A549 (cell line): ENCODE data around the gene OR10S1. TPM values are rescaled to one million over a fixed set of nuclear protein-coding genes. Genes with fewer than 3 reads are reported as not detected.

Source experiments
- ATAC-seq, 2 experiments: fragments of 200-7000 bp in 1 of 2; fragments of >200 bp in 1 of 2; cut with Nextera tagmentation in 1 of 2; cut with Tn5 transposase in 1 of 2; 3 replicates each; pipeline versions ENCODE4 v1.8.0 to v1.9.1; 2018 to 2020; ENCODE audit warnings: mild to moderate bottlenecking in 1 of 2, moderate library complexity in 1 of 2
- CTCF ChIA-PET: fragments of 300-600 bp; sonication (Branson Sonifier 250); formaldehyde crosslinking; extraction: SDS; loops from one replicate; lab custom pipeline; 2021; ENCODE audit warnings: antibody characterized with exemption, inconsistent platforms; lab: Yijun Ruan, JAX
- POLR2A ChIA-PET: fragments of 350-600 bp; formaldehyde crosslinking; extraction: SDS; loops from one replicate; lab custom pipeline; 2021; ENCODE audit warnings: antibody characterized with exemption, inconsistent platforms; lab: Yijun Ruan, JAX
- DNase-seq, 2 experiments: peaks; one replicate each; pipeline versions ENCODE4 v3.0.0 to v3.0.0-alpha.2; 2011 to 2016; ENCODE audit warnings: low read depth in 1 of 2, low spot score in 1 of 2
- FAIRE-seq: peaks from 2 replicates; lab custom pipeline; 2011; peaks lifted over from hg19 to GRCh38; lab: Jason Lieb, UNC
- H3K27ac ChIP-seq, 2 experiments: fragments of >200 bp; sonication (Bioruptor Twin); formaldehyde crosslinking; 3 replicates each; pipeline ENCODE4 v1.5.1; 2016 to 2017
- H3K4me1 ChIP-seq: fragments of >200 bp; sonication (Bioruptor Twin); formaldehyde crosslinking; 3 replicates; pipeline ENCODE4 v1.6.1; 2016
- H3K4me2 ChIP-seq: fragments of >200 bp; sonication (Bioruptor Twin); formaldehyde crosslinking; 3 replicates; pipeline ENCODE4 v1.6.1; 2016
- H3K4me3 ChIP-seq: fragments of >200 bp; sonication (Bioruptor Twin); formaldehyde crosslinking; 3 replicates; pipeline ENCODE4 v1.5.1; 2016
- H3K9me3 ChIP-seq: fragments of >200 bp; sonication (Bioruptor Twin); formaldehyde crosslinking; 3 replicates; pipeline ENCODE4 v1.6.1; 2016
- ATOH8 ChIP-seq: fragments of 250-450 bp; sonication (Bioruptor Pico); IDR thresholded peaks from 2 replicates; pipeline ENCODE4 v1.5.0; 2020; ENCODE audit warnings: low read depth, mild to moderate bottlenecking, moderate library complexity
- BHLHE40 ChIP-seq: IDR thresholded peaks from 2 replicates; pipeline ENCODE4 v1.6.1; 2012; ENCODE audit warnings: low read depth, low read length, inconsistent platforms
- CBX2 ChIP-seq: fragments of 200-600 bp; sonication (generic); IDR thresholded peaks from 2 replicates; pipeline ENCODE4 v1.6.1; 2016; ENCODE audit warnings: low read depth, mild to moderate bottlenecking, borderline replicate concordance
- CHD4 ChIP-seq: fragments of 200-600 bp; sonication (generic); IDR thresholded peaks from 2 replicates; pipeline ENCODE4 v1.6.1; 2016; ENCODE audit warnings: antibody characterized with exemption, mild to moderate bottlenecking, borderline replicate concordance
- CTCF ChIP-seq: fragments of >200 bp; sonication (Bioruptor Twin); formaldehyde crosslinking; IDR thresholded peaks from 3 replicates; pipeline ENCODE4 v1.5.1; 2016
- ELK1 ChIP-seq: fragments of 150-350 bp; IDR thresholded peaks from 2 replicates; pipeline ENCODE4 v1.6.1; 2014; ENCODE audit warnings: low read depth, mild to moderate bottlenecking, low read length
- FOSB ChIP-seq: fragments of 250-450 bp; sonication (Bioruptor Pico); IDR thresholded peaks from 2 replicates; pipeline ENCODE4 v1.5.0; 2020; ENCODE audit warnings: mild to moderate bottlenecking, moderate library complexity
- HDAC2 ChIP-seq: fragments of 200-600 bp; sonication (generic); IDR thresholded peaks from 2 replicates; pipeline ENCODE4 v1.6.1; 2016
- HMGXB4 ChIP-seq: fragments of 250-450 bp; sonication (Bioruptor Pico); IDR thresholded peaks from 2 replicates; pipeline ENCODE4 v1.5.0; 2021; ENCODE audit warnings: mild to moderate bottlenecking, moderate library complexity, borderline replicate concordance
- JUN ChIP-seq, 2 experiments: fragments of >200 bp; sonication (Bioruptor Twin); formaldehyde crosslinking; IDR thresholded peaks; 2 replicates in 1 of 2; 3 replicates in 1 of 2; pipeline ENCODE4 v1.6.1; 2016 to 2017
- JUNB ChIP-seq: fragments of >200 bp; sonication (Bioruptor Twin); formaldehyde crosslinking; IDR thresholded peaks from 2 replicates; pipeline ENCODE4 v1.6.1; 2016
- MAZ ChIP-seq: fragments of 150-350 bp; IDR thresholded peaks from 2 replicates; pipeline ENCODE4 v1.6.1; 2014; ENCODE audit warnings: antibody characterized with exemption, low read depth, low read length, borderline replicate concordance
- RARB ChIP-seq: fragments of 250-450 bp; sonication (Bioruptor Pico); IDR thresholded peaks from 2 replicates; pipeline ENCODE4 v1.8.0; 2021; ENCODE audit warnings: mild to moderate bottlenecking, moderate library complexity
- REST ChIP-seq: fragments of 200-600 bp; sonication (generic); IDR thresholded peaks from 2 replicates; pipeline ENCODE4 v1.6.1; 2016; ENCODE audit warnings: antibody characterized with exemption, mild to moderate bottlenecking, moderate library complexity
- USF2 ChIP-seq: fragments of 450-650 bp; IDR thresholded peaks from 2 replicates; pipeline ENCODE4 v1.6.1; 2014; ENCODE audit warnings: antibody characterized with exemption
- WGBS: methylation state at CpG from one replicate; pipeline ENCODE4 v1.1.6; 2017; ENCODE audit errors: missing lambda C conversion rate; 5-methylcytosine and 5-hydroxymethylcytosine counted together
- polyA plus RNA-seq, 4 experiments: library from polyadenylated mRNA; depleted of rRNA in 3 of 4; stranded (reverse); fragments of >200 nt; fragmentation: RNase III in 1 of 4; extraction: RNeasy Plus Mini Kit Qiagen cat#74134 plus additional on column Dnase treatment in 1 of 4; gene quantifications; 2 replicates in 3 of 4; 3 replicates in 1 of 4; pipeline ENCODE4 v1.2.3, GENCODE V29; 2011 to 2017

Gene OR10S1
- polyA plus RNA-seq, 2 of the 4 experiments (the other 2 are of a cell fraction): not detected

GRCh38 chr11:123939317-123939716, 38.3 kb downstream of the OR10S1 start, which contains the start of gene OR4D5:
TSS of gene OR4D5 (plus strand) at chr11:123939617. CDS start at chr11:123939617, 0 bp downstream.
- no peak for FAIRE-seq

More at GRCh38 chr11:123939317-123939716, 38.3 kb downstream of the OR10S1 start, which contains the start of gene OR4D5:
- no peak within 1 kb of the TSS for H3K4me2 ChIP-seq
- no peak for TF ChIP-seq CTCF
- TF ChIP-seq RARB: no peak
- TF ChIP-seq CBX2: no peak
- TF ChIP-seq JUN (IDR thresholded peaks at IDR 0.05): no peak
- no peak for TF ChIP-seq HDAC2
- no peak for TF ChIP-seq ATOH8 (CRISPR knock-in tag)
- no peak for TF ChIP-seq MAZ
- TF ChIP-seq USF2: no peak
- TF ChIP-seq JUNB: no peak
- TF ChIP-seq FOSB (CRISPR knock-in tag): no peak
- TF ChIP-seq ELK1: no peak
- TF ChIP-seq BHLHE40: no peak
- TF ChIP-seq CHD4: no peak
- TF ChIP-seq HMGXB4 (CRISPR knock-in tag): no peak
- no peak for TF ChIP-seq REST
- WGBS: 0% methylated on average over 1 of the region's 1 CpG
- H3K27ac ChIP-seq: no peak within 1 kb of the TSS
- ATAC-seq (no peak), DNase-seq (no peak)
- ChIA-PET CTCF (no interaction called here), POLR2A (no interaction called here)
- H3K4me3 ChIP-seq: no peak within 1 kb of the TSS
- H3K4me1 ChIP-seq: no peaks in the 10 kb centered on the region
- no peaks in the 10 kb centered on the region for H3K9me3 ChIP-seq

Other genes with a start within 250 kb of the OR10S1 start
- 14.2 and 14.4 TPM in 2 replicates for gene ZNF202, start 236.1 kb downstream of the OR10S1 start, polyA plus RNA-seq (2011; rRNA removed)
- gene ZNF202, start 236.1 kb downstream of the OR10S1 start, polyA plus RNA-seq (2017; fragmentation: RNase III; extraction: RNeasy Plus Mini Kit Qiagen cat#74134 plus additional on column Dnase treatment): 10.0 to 12.9 TPM (median 11.9 TPM) in 3 replicates
- gene OR6X1, start 223.3 kb downstream of the OR10S1 start, polyA plus RNA-seq (2011; rRNA removed): not detected in 2 replicates
- not detected in 3 replicates for gene OR6X1, start 223.3 kb downstream of the OR10S1 start, polyA plus RNA-seq (2017; fragmentation: RNase III; extraction: RNeasy Plus Mini Kit Qiagen cat#74134 plus additional on column Dnase treatment)
- not detected in 2 replicates for gene OR6M1, start 171.4 kb downstream of the OR10S1 start, polyA plus RNA-seq (2011; rRNA removed)
- gene OR6M1, start 171.4 kb downstream of the OR10S1 start, polyA plus RNA-seq (2017; fragmentation: RNase III; extraction: RNeasy Plus Mini Kit Qiagen cat#74134 plus additional on column Dnase treatment): not detected in 3 replicates
- gene TMEM225, start 92.1 kb downstream of the OR10S1 start, polyA plus RNA-seq (2011; rRNA removed): not detected in 2 replicates
- not detected in 3 replicates for gene TMEM225, start 92.1 kb downstream of the OR10S1 start, polyA plus RNA-seq (2017; fragmentation: RNase III; extraction: RNeasy Plus Mini Kit Qiagen cat#74134 plus additional on column Dnase treatment)
- gene OR8D4, start 75.6 kb downstream of the OR10S1 start, polyA plus RNA-seq (2011; rRNA removed): not detected in 2 replicates
- gene OR8D4, start 75.6 kb downstream of the OR10S1 start, polyA plus RNA-seq (2017; fragmentation: RNase III; extraction: RNeasy Plus Mini Kit Qiagen cat#74134 plus additional on column Dnase treatment): not detected in 3 replicates
- gene OR4D5, start 38.2 kb downstream of the OR10S1 start, polyA plus RNA-seq (2011; rRNA removed): not detected in 2 replicates
- gene OR4D5, start 38.2 kb downstream of the OR10S1 start, polyA plus RNA-seq (2017; fragmentation: RNase III; extraction: RNeasy Plus Mini Kit Qiagen cat#74134 plus additional on column Dnase treatment): not detected in 3 replicates
- not detected in 2 replicates for gene OR6T1, start 33.9 kb downstream of the OR10S1 start, polyA plus RNA-seq (2011; rRNA removed)
- not detected in 3 replicates for gene OR6T1, start 33.9 kb downstream of the OR10S1 start, polyA plus RNA-seq (2017; fragmentation: RNase III; extraction: RNeasy Plus Mini Kit Qiagen cat#74134 plus additional on column Dnase treatment)
- not detected in 2 replicates for gene OR10G6, start 17.4 kb upstream of the OR10S1 start, polyA plus RNA-seq (2011; rRNA removed)
- gene OR10G6, start 17.4 kb upstream of the OR10S1 start, polyA plus RNA-seq (2017; fragmentation: RNase III; extraction: RNeasy Plus Mini Kit Qiagen cat#74134 plus additional on column Dnase treatment): not detected in 3 replicates
- not detected in 2 replicates for gene OR10G4, start 35.2 kb upstream of the OR10S1 start, polyA plus RNA-seq (2011; rRNA removed)
- gene OR10G4, start 35.2 kb upstream of the OR10S1 start, polyA plus RNA-seq (2017; fragmentation: RNase III; extraction: RNeasy Plus Mini Kit Qiagen cat#74134 plus additional on column Dnase treatment): not detected in 3 replicates
- not detected in 2 replicates for gene OR10G9, start 45.2 kb upstream of the OR10S1 start, polyA plus RNA-seq (2011; rRNA removed)
- not detected in 3 replicates for gene OR10G9, start 45.2 kb upstream of the OR10S1 start, polyA plus RNA-seq (2017; fragmentation: RNase III; extraction: RNeasy Plus Mini Kit Qiagen cat#74134 plus additional on column Dnase treatment)
- gene OR10G8, start 49.0 kb upstream of the OR10S1 start, polyA plus RNA-seq (2011; rRNA removed): not detected in 2 replicates
- not detected in 3 replicates for gene OR10G8, start 49.0 kb upstream of the OR10S1 start, polyA plus RNA-seq (2017; fragmentation: RNase III; extraction: RNeasy Plus Mini Kit Qiagen cat#74134 plus additional on column Dnase treatment)
- not detected in 2 replicates for gene OR10G7, start 63.5 kb upstream of the OR10S1 start, polyA plus RNA-seq (2011; rRNA removed)
- gene OR10G7, start 63.5 kb upstream of the OR10S1 start, polyA plus RNA-seq (2017; fragmentation: RNase III; extraction: RNeasy Plus Mini Kit Qiagen cat#74134 plus additional on column Dnase treatment): not detected in 3 replicates
- gene VWA5A, start 137.7 kb upstream of the OR10S1 start, polyA plus RNA-seq (2011; rRNA removed): 1.5 TPM in 2 replicates
- gene VWA5A, start 137.7 kb upstream of the OR10S1 start, polyA plus RNA-seq (2017; fragmentation: RNase III; extraction: RNeasy Plus Mini Kit Qiagen cat#74134 plus additional on column Dnase treatment): 0.12 to 0.24 TPM (median 0.18 TPM) in 3 replicates
- gene OR10D3, start 205.6 kb upstream of the OR10S1 start, polyA plus RNA-seq (2011; rRNA removed): not detected in 2 replicates
- gene OR10D3, start 205.6 kb upstream of the OR10S1 start, polyA plus RNA-seq (2017; fragmentation: RNase III; extraction: RNeasy Plus Mini Kit Qiagen cat#74134 plus additional on column Dnase treatment): not detected in 3 replicates